HepG2 (cell line): ENCODE data around the gene GPR25. TPM values are rescaled to one million over a fixed set of nuclear protein-coding genes. Genes with fewer than 3 reads are reported as not detected.

Experiments
- ATAC-seq: fragments of 200-7000 bp; cut with Tn5 transposase; 3 replicates; pipeline ENCODE4 v1.9.1; 2020; ENCODE audit warnings: mild to moderate bottlenecking, moderate library complexity
- BruUV-seq: library from RNA; stranded (reverse); fragments of 400-500 nt; replicated peaks from 2 replicates; lab custom pipeline; 2021; lab: Mats Ljungman, UMichigan
- CTCF ChIA-PET: fragments of 300-600 bp; formaldehyde crosslinking; extraction: SDS; loops from one replicate; lab custom pipeline; 2021; ENCODE audit warnings: low total read pairs, inconsistent platforms, low intra/inter-chr PET ratio; lab: Yijun Ruan, JAX
- POLR2A ChIA-PET: fragments of 350-600 bp; sonication (Branson Sonifier 250); formaldehyde crosslinking; loops from one replicate; lab custom pipeline; 2020; ENCODE audit warnings: antibody characterized with exemption, inconsistent platforms; lab: Yijun Ruan, JAX
- DNase-seq: peaks from one replicate; pipeline ENCODE4 v3.0.0-alpha.2; 2015; ENCODE audit warnings: low spot score
- FAIRE-seq: peaks from 3 replicates; lab custom pipeline; 2011; peaks lifted over from hg19 to GRCh38; lab: Jason Lieb, UNC
- H2AFZ ChIP-seq: one replicate; pipeline ENCODE4 v1.6.1; 2011; ENCODE audit warnings: low read length, inconsistent platforms
- H3K27ac ChIP-seq: fragments of 300-600 bp; 3 replicates; pipeline ENCODE4 v1.8.0; 2011; ENCODE audit warnings: mixed run types, mild to moderate bottlenecking, mixed read lengths, low read length, inconsistent platforms; ENCODE audit not compliant: insufficient read depth; ENCODE audit errors: extremely low read length
- H3K27me3 ChIP-seq, 2 experiments: fragments of 200-600 bp in 1 of 2; 2 replicates in 1 of 2; 3 replicates in 1 of 2; pipeline versions ENCODE4 v1.6.0 to v1.8.0; 2011; ENCODE audit warnings: low read length in 2 of 2, mild to moderate bottlenecking in 2 of 2, moderate library complexity in 2 of 2, inconsistent platforms in 1 of 2; ENCODE audit not compliant: insufficient read depth in 2 of 2, control insufficient read depth in 1 of 2
- H3K36me3 ChIP-seq, 2 experiments: fragments of 200-600 bp in 1 of 2; replicated peaks in 1 of 2; 2 replicates in 1 of 2; 3 replicates in 1 of 2; pipeline versions ENCODE4 v1.5.1 to v1.8.0; 2011; ENCODE audit warnings: low read length in 2 of 2, inconsistent platforms in 1 of 2; ENCODE audit not compliant: insufficient read depth in 2 of 2, control insufficient read depth in 1 of 2
- H3K4me1 ChIP-seq: 2 replicates; pipeline ENCODE4 v1.5.1; 2012; ENCODE audit warnings: low read length, inconsistent platforms; ENCODE audit not compliant: insufficient read depth
- H3K4me2 ChIP-seq: 2 replicates; pipeline ENCODE4 v1.6.0; 2011; ENCODE audit warnings: low read depth, low read length, inconsistent platforms
- H3K4me3 ChIP-seq, 3 experiments: fragments of 200-600 bp in 1 of 3; sonication (generic), shearing (Covaris generic) in 1 of 3; replicated peaks in 1 of 3; 2 replicates each; pipeline ENCODE4 v1.5.1; 2011 to 2016; ENCODE audit warnings: low read length in 3 of 3, inconsistent platforms in 2 of 3, low read depth in 2 of 3, mild to moderate bottlenecking in 2 of 3, control low read depth in 1 of 3, mixed read lengths in 1 of 3; ENCODE audit not compliant: insufficient read depth in 1 of 3
- H3K79me2 ChIP-seq: one replicate; pipeline ENCODE4 v1.6.1; 2011; ENCODE audit warnings: low read length, inconsistent platforms; ENCODE audit not compliant: insufficient read depth
- H3K9ac ChIP-seq: 2 replicates; pipeline ENCODE4 v1.6.0; 2011; ENCODE audit warnings: mild to moderate bottlenecking, low read depth, low read length, inconsistent platforms; ENCODE audit not compliant: insufficient read depth
- H3K9me3 ChIP-seq: 2 replicates; pipeline ENCODE4 v1.5.1; 2012; ENCODE audit warnings: mild to moderate bottlenecking, low read length
- H4K20me1 ChIP-seq: 2 replicates; pipeline ENCODE4 v1.6.0; 2011; ENCODE audit warnings: inconsistent platforms, mild to moderate bottlenecking, low read length, moderate library complexity; ENCODE audit not compliant: insufficient read depth
- HNRNPUL1 ChIP-seq: fragments of 200-400 bp; formaldehyde crosslinking; IDR thresholded peaks from 2 replicates; pipeline ENCODE4 v1.6.1; 2017; ENCODE audit warnings: low read depth, mild to moderate bottlenecking, low read length, moderate library complexity
- MIXL1 ChIP-seq: IDR thresholded peaks from 2 replicates; pipeline ENCODE4 v1.6.1; 2016
- MNT ChIP-seq: fragments of 450-650 bp; IDR thresholded peaks from 2 replicates; pipeline ENCODE4 v1.6.1; 2016
- STAG1 ChIP-seq: sonication (generic); formaldehyde crosslinking; IDR thresholded peaks from 2 replicates; pipeline ENCODE4 v1.4.0; 2020; ENCODE audit warnings: missing genetic modification reagents
- WGBS: methylation state at CpG from one replicate; pipeline ENCODE4 v1.1.6; 2017; ENCODE audit warnings: low lambda C conversion rate; 5-methylcytosine and 5-hydroxymethylcytosine counted together
- in situ Hi-C: cut with HindIII; loops from 2 replicates; pipeline ENCODE4 v1.10.0; 2017; ENCODE audit warnings: low pct_unique_long_range_greater_than_20kb; ENCODE audit not compliant: extremely low pct_ligation_motif_present
- intact Hi-C: fragments of 100-400 bp; cut with micrococcal nuclease; formaldehyde crosslinking; loops from one replicate; pipeline ENCODE4 v1.10.0; 2022; ENCODE audit not compliant: unreplicated experiment
- polyA plus RNA-seq, 8 experiments: library from polyadenylated mRNA; depleted of rRNA in 3 of 8; stranded (reverse) in 7 of 8; unstranded in 1 of 8; fragments of >200 nt; fragmentation: Illumina TruSeq in 4 of 8; extraction: Trizol in 4 of 8; gene quantifications; 2 replicates each; pipeline versions ENCODE4 v1.2.1 to v1.2.3, GENCODE V29; 2011 to 2016; ENCODE audit warnings: low read depth in 4 of 8, missing spikeins in 1 of 8, mixed read lengths in 1 of 8; ENCODE audit not compliant: insufficient read depth in 1 of 8
- total RNA-seq, 5 experiments: library from RNA; depleted of rRNA; stranded (reverse); fragments of >200 nt; fragmentation: Illumina TruSeq; extraction: Trizol; gene quantifications; 2 replicates each; pipeline ENCODE4 v1.2.3, GENCODE V29; 2016; ENCODE audit warnings: low read depth in 1 of 5
- TF ChIP-seq, protein P1 (sequence below): IDR thresholded peaks from 2 replicates; pipeline ENCODE4 v1.6.1; 2012; ENCODE audit warnings: low read depth, low read length, improper control_type of control experiment

The GPR25 gene
- total and polyA plus RNA-seq, 2 of the 13 experiments (the other 11 are each of a cell fraction or from before 2014, with no cell fraction given), result not detected

- in situ Hi-C loops (no loop called here), intact Hi-C loops (loop anchor here (1.0 kb wide), 1 partner anchor 279 kb away; no protein-coding TSS in a partner anchor)
- Histone ChIP-seq H3K9ac (no peak overlapping the region), H2AFZ (no peak overlapping the region), H4K20me1 (no peaks in the 10 kb centered on the region), H3K36me3 (peaks cover 1 to 5% of the 10 kb centered on the region in 2 experiments; a peak in 3 of 5 replicates), H3K4me2 (no peak overlapping the region), H3K4me1 (no peaks in the 10 kb centered on the region), H3K4me3 (no peak overlapping the region), H3K27me3 (no peaks in the 10 kb centered on the region), H3K27ac (no peak overlapping the region), H3K9me3 (no peaks in the 10 kb centered on the region), H3K79me2 (no peaks in the 10 kb centered on the region)
- BruUV-seq, result no TSS peak
- FAIRE-seq, result no peak
- ATAC-seq, result no peak
- no peak for DNase-seq
- CTCF ChIA-PET, result interaction anchor here (0.7 to 1.1 kb wide), 2 partner anchors 216 to 279 kb away, joined by 4 to 5 read pairs; no protein-coding TSS in a partner anchor
- POLR2A ChIA-PET, result no interaction called here
- WGBS, result 71% methylated on average over 2 of the region's 2 CpGs
- TF ChIP-seq, protein P1, sequence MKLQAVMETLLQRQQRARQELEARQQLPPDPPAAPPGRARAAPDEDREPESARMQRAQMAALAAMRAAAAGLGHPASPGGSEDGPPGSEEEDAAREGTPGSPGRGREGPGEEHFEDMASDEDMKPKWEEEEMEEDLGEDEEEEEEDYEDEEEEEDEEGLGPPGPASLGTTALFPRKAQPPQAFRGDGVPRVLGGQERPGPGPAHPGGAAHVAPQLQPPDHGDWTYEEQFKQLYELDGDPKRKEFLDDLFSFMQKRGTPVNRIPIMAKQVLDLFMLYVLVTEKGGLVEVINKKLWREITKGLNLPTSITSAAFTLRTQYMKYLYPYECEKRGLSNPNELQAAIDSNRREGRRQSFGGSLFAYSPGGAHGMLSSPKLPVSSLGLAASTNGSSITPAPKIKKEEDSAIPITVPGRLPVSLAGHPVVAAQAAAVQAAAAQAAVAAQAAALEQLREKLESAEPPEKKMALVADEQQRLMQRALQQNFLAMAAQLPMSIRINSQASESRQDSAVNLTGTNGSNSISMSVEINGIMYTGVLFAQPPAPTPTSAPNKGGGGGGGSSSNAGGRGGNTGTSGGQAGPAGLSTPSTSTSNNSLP, result peak; percentile 32; the same call in 1 of the 2 replicates
- TF ChIP-seq HNRNPUL1, result no peak
- no peak for TF ChIP-seq MNT
- peak; percentile 48 for TF ChIP-seq STAG1 (CRISPR knock-in tag)
- TF ChIP-seq MIXL1 (CRISPR knock-in tag), result 0 out of 2 replicates have a peak, but pooled peaks have one; percentile 17
These were observed 34.7 kb upstream of the GPR25 start for GRCh38 chr1:200837931-200838571.
